22Rv1 (cell line): Measurements from ENCODE around the gene NEIL1.

Source experiments
- ZFX ChIP-seq: fragments of 450-650 bp; IDR thresholded peaks from 2 replicates; pipeline ENCODE4 v1.6.1; 2017; ENCODE audit warnings: antibody characterized with exemption, borderline replicate concordance
- TF ChIP-seq, protein P1 (sequence below): fragments of 450-650 bp; IDR thresholded peaks from 2 replicates; pipeline ENCODE4 v1.5.1; 2017; ENCODE audit warnings: mild to moderate bottlenecking

DNA sequence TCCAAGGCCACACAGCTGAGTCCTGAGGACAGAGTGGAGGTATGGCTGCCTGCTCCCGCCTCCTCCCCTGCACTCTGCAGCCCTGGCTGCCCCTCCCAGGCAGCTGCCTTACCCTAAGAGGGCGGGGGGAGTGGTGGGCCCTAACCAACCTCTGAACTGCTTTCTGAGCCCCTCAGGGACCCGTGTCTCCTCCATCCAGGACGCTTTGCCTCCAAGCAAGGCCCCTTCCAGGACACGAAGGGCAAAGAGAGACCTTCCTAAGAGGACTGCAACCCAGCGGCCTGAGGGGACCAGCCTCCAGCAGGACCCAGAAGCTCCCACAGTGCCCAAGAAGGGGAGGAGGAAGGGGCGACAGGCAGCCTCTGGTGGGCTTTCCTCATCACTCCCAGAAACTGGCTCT is 7.6 kb downstream of the NEIL1 start:
- TF ChIP-seq, protein P1, sequence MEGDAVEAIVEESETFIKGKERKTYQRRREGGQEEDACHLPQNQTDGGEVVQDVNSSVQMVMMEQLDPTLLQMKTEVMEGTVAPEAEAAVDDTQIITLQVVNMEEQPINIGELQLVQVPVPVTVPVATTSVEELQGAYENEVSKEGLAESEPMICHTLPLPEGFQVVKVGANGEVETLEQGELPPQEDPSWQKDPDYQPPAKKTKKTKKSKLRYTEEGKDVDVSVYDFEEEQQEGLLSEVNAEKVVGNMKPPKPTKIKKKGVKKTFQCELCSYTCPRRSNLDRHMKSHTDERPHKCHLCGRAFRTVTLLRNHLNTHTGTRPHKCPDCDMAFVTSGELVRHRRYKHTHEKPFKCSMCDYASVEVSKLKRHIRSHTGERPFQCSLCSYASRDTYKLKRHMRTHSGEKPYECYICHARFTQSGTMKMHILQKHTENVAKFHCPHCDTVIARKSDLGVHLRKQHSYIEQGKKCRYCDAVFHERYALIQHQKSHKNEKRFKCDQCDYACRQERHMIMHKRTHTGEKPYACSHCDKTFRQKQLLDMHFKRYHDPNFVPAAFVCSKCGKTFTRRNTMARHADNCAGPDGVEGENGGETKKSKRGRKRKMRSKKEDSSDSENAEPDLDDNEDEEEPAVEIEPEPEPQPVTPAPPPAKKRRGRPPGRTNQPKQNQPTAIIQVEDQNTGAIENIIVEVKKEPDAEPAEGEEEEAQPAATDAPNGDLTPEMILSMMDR: no peak
- no peak for TF ChIP-seq ZFX
